WERI-Rb-1 (cell line): ENCODE results near the gene CA5A.

Experiments used
- DNase-seq: peaks from one replicate; pipeline ENCODE4 v3.0.0-alpha.2; 2020
- H3K27ac ChIP-seq: fragments of 250-450 bp; sonication (Bioruptor Pico); 2 replicates; pipeline ENCODE4 v1.5.1; 2020; ENCODE audit warnings: mild to moderate bottlenecking, moderate library complexity
- H3K27me3 ChIP-seq: fragments of 250-450 bp; sonication (Bioruptor Pico); 2 replicates; pipeline ENCODE4 v1.5.1; 2021; ENCODE audit warnings: mild to moderate bottlenecking, low read depth, moderate library complexity; ENCODE audit not compliant: insufficient read depth, severe bottlenecking
- H3K36me3 ChIP-seq: fragments of 250-450 bp; sonication (Bioruptor Pico); 2 replicates; pipeline ENCODE4 v1.5.1; 2020; ENCODE audit warnings: mild to moderate bottlenecking, moderate library complexity
- H3K4me3 ChIP-seq: 2 replicates; pipeline ENCODE4 v1.5.1; 2011; ENCODE audit warnings: low read depth, mild to moderate bottlenecking, control low read depth, low read length
- H3K9me3 ChIP-seq: fragments of 250-450 bp; sonication (Bioruptor Pico); 2 replicates; pipeline ENCODE4 v1.5.1; 2021; ENCODE audit warnings: mild to moderate bottlenecking, moderate library complexity; ENCODE audit not compliant: severe bottlenecking
- TF ChIP-seq, protein P1 (sequence below): IDR thresholded peaks from 2 replicates; pipeline ENCODE4 v1.5.1; 2011; ENCODE audit warnings: low read depth, mild to moderate bottlenecking, control low read depth, inconsistent platforms, low read length

Gene CA5A

DNA sequence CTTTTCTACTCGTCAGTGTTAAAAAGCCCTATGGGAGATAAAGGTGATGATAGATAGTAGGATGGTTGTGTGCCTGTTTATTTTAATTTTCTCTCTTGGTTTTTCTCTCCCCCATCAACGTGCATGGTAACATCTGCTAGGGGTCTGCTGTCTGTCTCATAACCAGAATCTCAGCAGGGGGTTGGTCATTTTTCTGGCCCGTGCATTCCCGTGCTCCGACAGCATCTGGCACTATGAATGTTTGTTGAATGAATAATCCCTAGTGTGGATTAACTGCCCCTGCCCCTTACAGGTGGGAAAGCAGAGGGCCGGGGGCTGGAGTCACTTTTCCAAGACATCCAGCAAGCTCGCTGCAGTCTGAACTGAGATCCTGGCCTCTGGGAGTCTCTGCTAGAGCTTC, 6.3 kb downstream of the CA5A start:
- DNase-seq, result no peak
- no peaks in the 10 kb centered on the region for H3K9me3 ChIP-seq
- no peaks in the 10 kb centered on the region for H3K27me3 ChIP-seq
- no peaks in the 10 kb centered on the region for H3K36me3 ChIP-seq
- H3K4me3 ChIP-seq, result no peak overlapping the region
- no peak overlapping the region for H3K27ac ChIP-seq
- TF ChIP-seq, protein P1, sequence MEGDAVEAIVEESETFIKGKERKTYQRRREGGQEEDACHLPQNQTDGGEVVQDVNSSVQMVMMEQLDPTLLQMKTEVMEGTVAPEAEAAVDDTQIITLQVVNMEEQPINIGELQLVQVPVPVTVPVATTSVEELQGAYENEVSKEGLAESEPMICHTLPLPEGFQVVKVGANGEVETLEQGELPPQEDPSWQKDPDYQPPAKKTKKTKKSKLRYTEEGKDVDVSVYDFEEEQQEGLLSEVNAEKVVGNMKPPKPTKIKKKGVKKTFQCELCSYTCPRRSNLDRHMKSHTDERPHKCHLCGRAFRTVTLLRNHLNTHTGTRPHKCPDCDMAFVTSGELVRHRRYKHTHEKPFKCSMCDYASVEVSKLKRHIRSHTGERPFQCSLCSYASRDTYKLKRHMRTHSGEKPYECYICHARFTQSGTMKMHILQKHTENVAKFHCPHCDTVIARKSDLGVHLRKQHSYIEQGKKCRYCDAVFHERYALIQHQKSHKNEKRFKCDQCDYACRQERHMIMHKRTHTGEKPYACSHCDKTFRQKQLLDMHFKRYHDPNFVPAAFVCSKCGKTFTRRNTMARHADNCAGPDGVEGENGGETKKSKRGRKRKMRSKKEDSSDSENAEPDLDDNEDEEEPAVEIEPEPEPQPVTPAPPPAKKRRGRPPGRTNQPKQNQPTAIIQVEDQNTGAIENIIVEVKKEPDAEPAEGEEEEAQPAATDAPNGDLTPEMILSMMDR, result no peak

DNA sequence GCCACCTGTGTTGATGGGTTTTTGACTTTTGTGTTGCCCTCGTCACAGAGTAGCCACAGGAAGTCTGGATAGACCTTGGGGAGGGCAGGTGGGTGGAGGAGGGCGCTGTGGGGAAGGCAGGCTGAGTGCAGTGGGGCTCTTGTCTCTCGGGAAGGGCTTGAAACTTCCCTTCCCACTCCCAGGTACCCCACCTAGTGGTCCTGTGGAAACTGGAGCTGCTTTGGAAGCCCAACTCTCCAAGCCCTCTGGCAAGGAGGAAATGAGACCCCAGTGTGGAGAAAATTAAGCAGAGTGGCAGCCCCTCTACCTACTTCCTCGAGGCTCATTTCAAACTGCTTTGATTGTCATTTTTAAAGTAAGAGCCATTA, 9.2 kb downstream of the CA5A start:
- DNase-seq, result no peak
- Histone ChIP-seq H3K27me3 (no peaks in the 10 kb centered on the region), H3K9me3 (no peaks in the 10 kb centered on the region), H3K36me3 (no peaks in the 10 kb centered on the region), H3K27ac (no peak overlapping the region), H3K4me3 (no peak overlapping the region)
- TF ChIP-seq, protein P1, result 0 out of 2 replicates have a peak, but pooled peaks have one; percentile 11

DNA sequence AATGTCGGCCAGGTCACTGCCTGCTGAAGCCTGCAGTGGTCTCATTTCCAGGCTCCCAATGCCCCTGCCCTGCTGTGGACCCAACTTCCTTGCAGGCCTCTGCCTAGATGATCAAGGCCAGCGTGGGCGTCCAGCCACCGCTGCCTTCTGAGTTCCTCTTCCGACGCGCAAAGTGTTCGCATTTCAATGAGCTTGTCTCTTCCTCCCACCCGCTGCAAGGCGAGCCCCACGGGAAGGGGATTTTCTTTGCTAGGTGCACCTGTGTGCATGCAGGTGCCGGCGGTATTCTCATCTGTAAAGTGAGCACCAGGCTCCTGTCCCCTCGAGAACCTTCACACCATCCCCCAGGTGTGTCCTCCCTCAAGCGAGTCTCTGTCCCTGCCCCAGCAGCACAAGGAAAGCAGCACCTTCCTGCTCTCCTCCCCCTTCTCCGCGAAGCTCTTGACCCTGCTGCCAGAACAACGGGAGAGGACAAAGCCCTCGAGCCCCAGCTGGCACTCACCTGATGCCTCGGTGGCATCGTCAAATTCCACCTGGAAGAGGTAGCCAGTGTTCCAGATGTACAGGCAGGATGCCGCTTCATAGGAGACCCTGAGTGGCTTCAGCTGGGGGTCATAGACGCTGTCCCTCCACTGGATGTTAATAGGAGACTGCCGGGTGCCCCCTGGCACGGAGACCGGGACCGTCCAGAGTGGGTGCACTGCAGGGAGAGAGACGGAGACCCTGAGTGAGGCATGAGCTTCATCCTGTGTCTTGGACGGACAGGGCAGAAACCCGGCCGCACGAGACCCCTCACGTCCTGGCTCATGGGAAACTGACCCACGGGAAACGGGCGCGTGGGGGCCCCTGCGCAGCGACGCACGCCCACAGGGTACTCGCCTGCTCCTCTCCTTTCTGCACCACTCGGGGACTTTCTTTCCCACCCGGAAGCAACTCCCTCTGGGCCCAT, 9.8 kb downstream of the CA5A start:
- H3K4me3 ChIP-seq, result no peak overlapping the region
- H3K27me3 ChIP-seq, result no peaks in the 10 kb centered on the region
- H3K27ac ChIP-seq, result peak overlapping the region; percentile 59
- TF ChIP-seq, protein P1, result no peak
- no peak for DNase-seq
- H3K36me3 ChIP-seq, result no peaks in the 10 kb centered on the region
- no peaks in the 10 kb centered on the region for H3K9me3 ChIP-seq

DNA sequence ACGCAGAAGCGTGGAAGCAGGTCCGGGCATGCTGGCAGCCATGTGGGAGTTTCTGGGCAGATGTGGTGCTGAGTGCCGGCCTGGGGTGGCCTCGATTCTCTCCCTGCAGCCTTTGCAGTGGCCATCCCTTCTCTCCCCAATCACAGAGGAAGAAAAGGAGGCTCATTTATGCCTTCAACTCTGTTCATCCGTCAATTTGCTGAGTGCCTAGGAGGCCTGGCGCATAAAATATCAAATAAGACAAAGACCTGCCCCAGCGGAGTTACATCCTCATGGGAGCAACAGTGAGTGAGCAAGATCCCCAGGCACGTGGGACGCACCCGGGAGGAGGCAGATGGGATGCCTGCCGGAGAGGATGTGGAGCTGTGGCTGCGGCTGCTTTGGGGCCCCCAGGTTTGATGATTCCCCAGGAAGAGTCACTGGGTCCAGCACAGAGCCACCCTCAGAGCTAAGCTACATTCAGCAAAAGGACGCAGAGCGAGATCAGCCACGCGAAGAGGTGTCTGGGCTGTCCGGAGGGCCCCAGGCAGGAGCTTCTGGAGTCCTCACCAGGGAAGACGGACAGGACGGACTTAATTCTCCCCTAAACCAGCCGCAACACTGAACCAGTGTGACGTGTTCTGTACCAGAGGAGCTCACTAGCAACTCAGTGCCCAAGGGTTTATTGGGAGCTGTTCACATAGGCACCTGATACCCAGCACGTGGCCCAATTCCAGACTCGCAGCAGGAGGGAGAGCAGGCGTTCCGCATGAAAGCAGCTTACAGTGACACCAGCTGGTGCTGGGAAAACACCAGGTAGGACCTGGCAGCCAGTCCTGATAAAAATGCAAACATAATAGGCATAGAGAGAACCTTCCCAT, 11.3 kb downstream of the CA5A start:
- no peaks in the 10 kb centered on the region for H3K9me3 ChIP-seq
- H3K27ac ChIP-seq, result peak overlapping the region; percentile 59
- TF ChIP-seq, protein P1, result 0 out of 2 replicates have a peak, but pooled peaks have one; percentile 16
- no peaks in the 10 kb centered on the region for H3K27me3 ChIP-seq
- no peak overlapping the region for H3K4me3 ChIP-seq
- DNase-seq, result peak; percentile 80
- H3K36me3 ChIP-seq, result no peaks in the 10 kb centered on the region

DNA sequence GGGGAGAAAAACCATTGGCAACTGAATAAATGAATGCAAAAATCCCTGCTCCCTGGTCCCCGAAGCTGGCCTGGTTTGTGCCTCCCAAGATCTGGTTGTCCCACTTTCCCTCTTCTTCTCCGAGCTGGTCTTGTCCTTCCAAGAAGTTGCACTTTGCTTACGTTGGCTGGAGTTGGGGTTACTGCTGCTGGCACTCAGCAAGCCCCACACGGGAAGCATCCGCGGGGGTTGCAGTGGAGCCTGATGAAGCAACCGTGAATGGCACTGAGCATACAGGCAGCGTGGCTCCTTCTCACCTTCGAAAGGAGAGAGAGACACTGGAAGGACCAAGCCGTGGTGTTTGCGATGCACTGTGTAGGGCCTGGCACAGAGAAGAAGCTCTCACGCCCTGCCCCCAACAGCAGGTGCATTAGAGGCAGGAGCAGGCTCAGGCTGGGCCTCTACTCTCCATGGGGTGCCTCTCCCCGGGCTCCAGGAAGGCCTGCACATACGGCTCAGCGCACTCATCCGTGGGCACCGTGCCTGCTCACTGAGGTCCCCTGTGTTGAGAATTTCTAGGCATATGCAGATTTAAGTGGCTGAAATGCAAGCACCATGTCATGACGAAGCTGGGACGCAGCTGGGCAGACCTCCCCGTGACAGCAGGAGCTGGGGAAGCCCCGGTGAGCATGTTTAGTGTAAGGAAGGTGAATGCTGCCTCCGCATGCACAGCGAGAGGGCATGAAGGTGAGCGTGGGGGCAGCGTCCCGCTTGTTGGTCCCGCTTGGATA, 12.1 kb downstream of the CA5A start:
- Histone ChIP-seq H3K9me3 (no peaks in the 10 kb centered on the region), H3K36me3 (no peaks in the 10 kb centered on the region), H3K27ac (peak overlapping the region; percentile 59), H3K27me3 (no peaks in the 10 kb centered on the region), H3K4me3 (no peak overlapping the region)
- peak; percentile 26 for DNase-seq
- TF ChIP-seq, protein P1, result no peak
